ENCODE results near the gene ATRNL1. TPM values are rescaled to one million over a fixed set of nuclear protein-coding genes. Genes with fewer than 3 reads are reported as not detected.

Gene ATRNL1
- total and polyA plus RNA-seq, 2 experiments from 2014 or later = 4.8 to 29.7 TPM

- Histone ChIP-seq H4K20me1 (replicated peaks; ENCODE audit: insufficient read depth) (no peaks in the 10 kb centered on the region), H3K36me3 (ENCODE audit: insufficient read depth) (no peaks in the 10 kb centered on the region), H2AFZ (no peak overlapping the region), H3K4me3 (no peak overlapping the region), H3F3A (replicated peaks; ENCODE audit: low read depth) (no peaks in the 10 kb centered on the region), H3K27ac (ENCODE audit: low read depth) (no peak overlapping the region), H3K4me1 (ENCODE audit: insufficient read depth) (peaks cover 21% of the 10 kb centered on the region; the same call in 1 of the 2 replicates), H3K9me2 (ENCODE audit: insufficient read depth) (no peaks in the 10 kb centered on the region; the same call in 1 of the 2 replicates), H3K27me3 (ENCODE audit: insufficient read depth) (no peaks in the 10 kb centered on the region), H3K4me2 (no peak overlapping the region), H3K79me2 (replicated peaks; ENCODE audit: insufficient read depth) (no peaks in the 10 kb centered on the region)
- TF ChIP-seq CREB1 (CRISPR knock-in tag; IDR thresholded peaks at IDR 0.05; ENCODE audit: low read depth) (no peak), NANOG (IDR thresholded peaks at IDR 0.05; ENCODE audit: borderline replicate concordance) (no peak), EZH2 (IDR thresholded peaks at IDR 0.05; ENCODE audit: low read depth, unreplicated experiment) (no peak), JUNB (IDR thresholded peaks at IDR 0.05; ENCODE audit: unreplicated experiment) (no peak), CTCF (conservative IDR thresholded peaks at IDR 0.05; ENCODE audit: low read depth in 2 of 2) (no peak), REST (IDR thresholded peaks at IDR 0.05; ENCODE audit: unreplicated experiment) (no peak), EZH2phosphoT487 (IDR thresholded peaks at IDR 0.05; ENCODE audit: unreplicated experiment) (no peak), POLR2AphosphoS5 (IDR thresholded peaks at IDR 0.05; ENCODE audit: low read depth) (no peak)
- no peak overlapping the region for H3K27ac Mint-ChIP-seq
- no peak overlapping the region for H3K4me3 Mint-ChIP-seq
- H3K9me3 Mint-ChIP-seq = no peaks in the 10 kb centered on the region
- no peaks in the 10 kb centered on the region for H3K27me3 Mint-ChIP-seq (ENCODE audit: insufficient read depth, low read depth, poor library complexity)
- peaks cover 7% of the 10 kb centered on the region for H3K4me1 Mint-ChIP-seq
- DNase-seq (ENCODE audit: low spot score) (no peak), ATAC-seq (no peak)
- peaks cover 2% of the 10 kb centered on the region; the same call in 1 of the 3 replicates for H3K36me3 Mint-ChIP-seq (ENCODE audit: low read depth)
Observed at GRCh38 chr10:115941361-115941771, 848.2 kb downstream of the ATRNL1 start.

GRCh38 chr10:115942101-115942500 is 848.9 kb downstream of the ATRNL1 start:
- Histone ChIP-seq H3K4me1 (ENCODE audit: insufficient read depth) (peaks cover 21% of the 10 kb centered on the region; the same call in 1 of the 2 replicates), H3K4me3 (no peak overlapping the region), H3K27me3 (ENCODE audit: insufficient read depth) (no peaks in the 10 kb centered on the region), H3K36me3 (ENCODE audit: insufficient read depth) (no peaks in the 10 kb centered on the region), H3F3A (replicated peaks; ENCODE audit: low read depth) (no peaks in the 10 kb centered on the region), H2AFZ (no peak overlapping the region), H4K20me1 (replicated peaks; ENCODE audit: insufficient read depth) (no peaks in the 10 kb centered on the region), H3K27ac (ENCODE audit: low read depth) (no peak overlapping the region), H3K9me2 (ENCODE audit: insufficient read depth) (no peaks in the 10 kb centered on the region; the same call in 1 of the 2 replicates), H3K4me2 (no peak overlapping the region), H3K79me2 (replicated peaks; ENCODE audit: insufficient read depth) (no peaks in the 10 kb centered on the region)
- H3K4me3 Mint-ChIP-seq = no peak overlapping the region
- H3K9me3 Mint-ChIP-seq = no peaks in the 10 kb centered on the region
- ATAC-seq = no peak
- no peaks in the 10 kb centered on the region for H3K27me3 Mint-ChIP-seq (ENCODE audit: insufficient read depth, low read depth, poor library complexity)
- DNase-seq (ENCODE audit: low spot score) = no peak
- no peak overlapping the region for H3K27ac Mint-ChIP-seq
- peaks cover 6% of the 10 kb centered on the region for H3K4me1 Mint-ChIP-seq
- H3K36me3 Mint-ChIP-seq (ENCODE audit: low read depth) = peaks cover 2% of the 10 kb centered on the region; the same call in 1 of the 3 replicates
- TF ChIP-seq ETS1 (IDR thresholded peaks at IDR 0.05) (no peak), ZNF331 (CRISPR knock-in tag; IDR thresholded peaks at IDR 0.05; ENCODE audit: low read depth) (no peak), CTCF (conservative IDR thresholded peaks at IDR 0.05; ENCODE audit: low read depth in 2 of 2) (no peak), EZH2 (IDR thresholded peaks at IDR 0.05; ENCODE audit: low read depth, unreplicated experiment) (no peak), JUNB (IDR thresholded peaks at IDR 0.05; ENCODE audit: unreplicated experiment) (no peak), EZH2phosphoT487 (IDR thresholded peaks at IDR 0.05; ENCODE audit: unreplicated experiment) (no peak)

Data from GM23338 (cell line).